Loucy (cell line): ENCODE measurements around the gene VLDLR.

ENCODE experiments used
- H2AFZ ChIP-seq: fragments of 200-600 bp; sonication (generic); 2 replicates; pipeline ENCODE4 v1.6.0; 2016; ENCODE audit warnings: antibody characterized with exemption, mild to moderate bottlenecking, low read length, moderate library complexity
- H3F3A ChIP-seq: fragments of 200-600 bp; 2 replicates; pipeline ENCODE4 v1.6.0; 2016; ENCODE audit warnings: antibody characterized with exemption, low read depth, mild to moderate bottlenecking
- H3K27me3 ChIP-seq: fragments of 200-600 bp; sonication (generic); 2 replicates; pipeline ENCODE4 v1.6.1; 2014; ENCODE audit warnings: low read length, mild to moderate bottlenecking; ENCODE audit not compliant: insufficient read depth, poor library complexity, severe bottlenecking
- H3K36me3 ChIP-seq: fragments of 200-600 bp; sonication (generic); 2 replicates; pipeline ENCODE4 v1.6.1; 2016; ENCODE audit warnings: low read length; ENCODE audit not compliant: insufficient read depth
- H3K4me1 ChIP-seq: fragments of 200-600 bp; sonication (generic); 2 replicates; pipeline ENCODE4 v1.5.1; 2014; ENCODE audit warnings: low read length, mild to moderate bottlenecking; ENCODE audit not compliant: insufficient read depth, poor library complexity, severe bottlenecking
- H3K4me2 ChIP-seq: fragments of 200-600 bp; sonication (generic); 2 replicates; pipeline ENCODE4 v1.6.0; 2014; ENCODE audit warnings: antibody characterized with exemption, low read length, low read depth, mild to moderate bottlenecking; ENCODE audit not compliant: poor library complexity, severe bottlenecking
- H3K4me3 ChIP-seq: fragments of 200-600 bp; sonication (generic); 2 replicates; pipeline ENCODE4 v1.5.1; 2014; ENCODE audit warnings: low read length, mild to moderate bottlenecking, mixed read lengths; ENCODE audit not compliant: poor library complexity, severe bottlenecking
- H3K79me2 ChIP-seq: fragments of 200-600 bp; sonication (generic); 2 replicates; pipeline ENCODE4 v1.6.1; 2014; ENCODE audit warnings: low read length; ENCODE audit not compliant: insufficient read depth
- H3K9ac ChIP-seq: fragments of 200-600 bp; sonication (generic); 2 replicates; pipeline ENCODE4 v1.6.0; 2014; ENCODE audit warnings: mild to moderate bottlenecking, low read depth, low read length, moderate library complexity; ENCODE audit not compliant: poor library complexity, severe bottlenecking
- H3K9me2 ChIP-seq: fragments of 200-600 bp; sonication (generic); replicated peaks from 2 replicates; pipeline ENCODE4 v1.6.1; 2016; ENCODE audit warnings: low read depth, low read length, mixed read lengths
- H3K9me3 ChIP-seq: fragments of 200-600 bp; sonication (generic); 2 replicates; pipeline ENCODE4 v1.6.1; 2014; ENCODE audit warnings: mild to moderate bottlenecking, antibody characterized with exemption, low read length, low read depth; ENCODE audit not compliant: insufficient read depth
- H4K20me1 ChIP-seq: fragments of 200-600 bp; sonication (generic); 2 replicates; pipeline ENCODE4 v1.6.0; 2014; ENCODE audit warnings: antibody characterized with exemption, low read length, mild to moderate bottlenecking; ENCODE audit not compliant: insufficient read depth, poor library complexity, severe bottlenecking
- CTCF ChIP-seq: fragments of 200-600 bp; sonication (generic); conservative IDR thresholded peaks from 2 replicates; pipeline ENCODE4 v1.5.1; 2014; ENCODE audit warnings: mild to moderate bottlenecking, antibody characterized with exemption, low read length
- EZH2phosphoT487 ChIP-seq: fragments of 200-600 bp; IDR thresholded peaks from 2 replicates; pipeline ENCODE4 v1.6.1; 2018; ENCODE audit warnings: antibody characterized with exemption, mild to moderate bottlenecking, moderate library complexity, borderline replicate concordance

VLDLR gene

GRCh38 chr9:2595973-2596372, 25.6 kb upstream of the VLDLR start:
- TF ChIP-seq CTCF (no peak), EZH2phosphoT487 (no peak)
- no peak overlapping the region for H2AFZ ChIP-seq
- H3K4me2 ChIP-seq, result no peak overlapping the region
- H3K9me2 ChIP-seq, result no peaks in the 10 kb centered on the region
- H4K20me1 ChIP-seq, result no peaks in the 10 kb centered on the region
- no peaks in the 10 kb centered on the region for H3K36me3 ChIP-seq
- no peak overlapping the region for H3K4me3 ChIP-seq
- H3F3A ChIP-seq, result no peaks in the 10 kb centered on the region
- H3K9ac ChIP-seq, result no peak overlapping the region
- H3K4me1 ChIP-seq, result no peaks in the 10 kb centered on the region
- H3K9me3 ChIP-seq, result peaks cover 5% of the 10 kb centered on the region; the same call in 1 of the 2 replicates
- H3K79me2 ChIP-seq, result no peaks in the 10 kb centered on the region
- no peaks in the 10 kb centered on the region for H3K27me3 ChIP-seq

- TF ChIP-seq EZH2phosphoT487, result no peak
- TF ChIP-seq CTCF, result no peak
- Histone ChIP-seq H3K4me3 (no peak overlapping the region), H3K27me3 (no peaks in the 10 kb centered on the region), H2AFZ (no peak overlapping the region), H3K4me1 (no peaks in the 10 kb centered on the region), H3K36me3 (no peaks in the 10 kb centered on the region), H4K20me1 (no peaks in the 10 kb centered on the region), H3K9me3 (0 out of 2 replicates have a peak, but pooled peaks cover under 1% of the 10 kb centered on the region), H3F3A (no peaks in the 10 kb centered on the region), H3K4me2 (no peak overlapping the region), H3K79me2 (no peaks in the 10 kb centered on the region), H3K9ac (no peak overlapping the region), H3K9me2 (no peaks in the 10 kb centered on the region)
Measured at GRCh38 chr9:2597483-2597882, 24.1 kb upstream of the VLDLR start.

GRCh38 chr9:2599896-2600295, 21.7 kb upstream of the VLDLR start:
- H4K20me1 ChIP-seq, result no peaks in the 10 kb centered on the region
- no peak for TF ChIP-seq CTCF
- no peak for TF ChIP-seq EZH2phosphoT487
- H3F3A ChIP-seq, result no peaks in the 10 kb centered on the region
- no peak overlapping the region for H3K4me2 ChIP-seq
- H3K4me1 ChIP-seq, result no peaks in the 10 kb centered on the region
- H3K4me3 ChIP-seq, result no peak overlapping the region
- no peaks in the 10 kb centered on the region for H3K9me2 ChIP-seq
- no peak overlapping the region for H2AFZ ChIP-seq
- no peaks in the 10 kb centered on the region for H3K79me2 ChIP-seq
- no peaks in the 10 kb centered on the region for H3K36me3 ChIP-seq
- no peaks in the 10 kb centered on the region for H3K27me3 ChIP-seq
- no peak overlapping the region for H3K9ac ChIP-seq
- H3K9me3 ChIP-seq, result no peaks in the 10 kb centered on the region
